Myocyte (in vitro differentiated cells): ENCODE measurements around the gene DEDD2. TPM values are rescaled to one million over a fixed set of nuclear protein-coding genes. Genes with fewer than 3 reads are reported as not detected.

Experiments
- DNase-seq: peaks from one replicate; pipeline ENCODE4 v3.0.0-alpha.2; 2012; ENCODE audit warnings: low read depth
- total RNA-seq: library from RNA; depleted of rRNA; stranded (reverse); fragments of >200 nt; gene quantifications from 2 replicates; pipeline ENCODE4 v1.2.3, GENCODE V29; 2014

The DEDD2 gene
- total RNA-seq, 1 donor from 2014 or later: 26.3 TPM

DNA sequence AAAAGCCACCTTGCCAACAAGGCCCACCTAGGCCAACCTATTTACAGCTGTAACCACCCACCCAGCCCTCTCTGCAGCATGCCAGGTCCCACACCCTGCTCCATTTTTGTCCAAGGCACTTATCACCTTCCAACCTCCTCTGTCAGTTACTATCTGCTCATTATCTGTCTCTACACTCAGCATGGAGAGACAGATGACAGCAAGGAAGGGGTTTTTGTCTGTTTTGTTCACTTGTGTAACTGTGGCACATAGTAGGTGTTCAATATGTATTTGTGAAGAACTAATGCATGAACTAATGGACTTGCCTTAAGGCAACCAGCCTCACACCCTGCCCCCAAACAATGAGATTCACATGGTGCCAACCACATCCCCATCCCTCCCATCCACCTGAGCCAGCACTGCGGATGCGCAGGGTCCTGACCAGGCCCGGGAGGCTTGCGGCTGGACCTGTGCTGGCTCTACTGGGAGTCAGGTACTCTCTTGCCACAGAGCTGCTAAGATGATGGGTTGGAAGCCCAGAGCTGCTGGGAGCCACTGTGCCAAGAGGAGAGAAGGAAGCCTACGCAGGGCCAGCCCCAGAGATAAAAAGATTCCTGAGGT is 17.3 kb downstream of the DEDD2 start:
- no peak for DNase-seq

DNA sequence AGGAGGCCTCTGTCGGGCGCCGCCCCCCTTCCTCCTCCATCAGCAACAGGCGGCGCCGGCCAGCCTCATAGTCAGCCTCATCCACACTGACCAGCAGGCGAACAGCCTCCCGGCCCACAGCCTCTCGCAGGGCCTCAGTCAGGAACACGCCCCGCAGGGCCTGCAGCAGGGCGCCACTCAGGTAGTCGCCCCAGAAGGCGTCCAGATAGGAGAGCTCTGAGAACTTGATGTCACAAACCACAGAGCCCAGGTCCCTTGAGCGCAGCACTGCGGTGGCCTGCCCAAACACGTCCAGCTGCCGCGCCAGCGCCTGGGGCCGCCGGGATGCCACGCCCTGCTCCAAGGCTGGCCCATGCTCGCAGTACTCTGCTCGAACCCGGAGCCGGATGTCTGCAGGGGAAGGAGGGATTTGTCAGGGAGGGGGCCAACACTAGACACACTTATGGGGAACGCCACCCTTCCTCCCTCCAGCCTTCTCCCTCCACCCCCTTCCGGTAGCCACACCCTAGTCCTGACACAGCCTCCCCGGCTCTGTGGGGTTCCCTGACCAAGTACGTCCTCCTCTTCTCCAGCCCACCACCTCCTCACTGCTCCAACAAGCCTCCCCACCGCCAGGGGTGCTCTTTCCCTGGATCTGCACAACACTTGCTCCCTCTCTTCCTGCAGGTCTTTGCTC is 17.9 kb downstream of the DEDD2 start:
- no peak for DNase-seq

DNA sequence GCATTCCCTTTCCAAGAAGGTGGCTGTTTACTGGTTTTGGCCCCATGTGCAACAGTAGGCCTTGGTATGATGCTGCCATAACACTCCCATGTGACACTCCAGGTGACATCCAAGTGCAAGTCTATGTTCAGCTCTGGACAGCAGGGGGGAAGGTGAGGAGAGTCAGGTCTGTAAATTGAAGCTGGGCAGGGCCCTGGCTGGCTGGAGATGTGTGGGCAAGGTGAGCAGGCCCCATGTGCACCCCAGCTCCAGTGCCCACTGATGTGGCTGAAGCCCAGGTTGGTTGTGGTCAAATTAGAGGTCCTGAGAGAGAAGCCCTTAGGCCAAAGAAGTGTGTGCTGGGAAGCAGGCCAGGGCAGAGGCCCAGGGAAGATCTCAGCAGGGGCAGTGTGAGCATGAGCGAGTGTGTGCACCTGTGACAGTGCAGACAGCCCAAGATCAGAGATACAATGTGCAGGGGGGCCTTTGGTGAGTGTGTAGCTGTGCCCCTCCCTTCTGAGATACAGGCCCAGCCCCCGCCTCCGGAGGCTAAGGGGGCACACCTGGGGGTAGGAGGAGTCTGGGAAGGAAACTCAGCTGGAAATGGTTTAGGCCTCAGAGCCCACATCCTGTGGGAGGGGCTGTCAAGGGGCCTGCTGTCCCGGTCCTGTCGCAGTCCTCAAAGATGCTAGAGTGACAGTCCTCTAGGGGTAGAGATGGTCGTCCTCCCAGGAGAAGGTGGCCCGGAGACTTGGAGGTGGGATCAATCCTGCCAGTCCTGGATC is 18.6 kb downstream of the DEDD2 start:
- no peak for DNase-seq

DNA sequence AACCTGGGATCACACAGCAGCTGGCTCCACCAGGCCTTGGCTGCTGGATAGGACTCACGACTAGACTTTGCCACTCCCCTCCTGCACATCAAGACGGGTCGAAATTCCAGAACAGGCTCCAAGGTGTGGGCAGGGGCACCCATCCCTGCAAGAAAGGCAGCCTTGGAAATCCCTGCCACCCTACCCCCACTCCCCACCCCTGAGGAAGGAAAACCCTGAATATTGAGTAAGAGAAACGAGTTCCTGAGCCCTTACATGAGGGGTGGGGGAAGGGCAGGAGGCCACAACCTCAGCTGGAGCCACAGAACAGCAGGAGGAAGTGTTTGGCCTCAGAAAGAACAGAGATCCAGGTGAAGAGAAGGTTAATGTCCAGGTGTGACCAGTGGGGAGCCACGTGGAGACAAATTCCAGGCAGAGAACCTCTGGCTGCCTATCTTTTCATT is 20.1 kb downstream of the DEDD2 start:
- no peak for DNase-seq

DNA sequence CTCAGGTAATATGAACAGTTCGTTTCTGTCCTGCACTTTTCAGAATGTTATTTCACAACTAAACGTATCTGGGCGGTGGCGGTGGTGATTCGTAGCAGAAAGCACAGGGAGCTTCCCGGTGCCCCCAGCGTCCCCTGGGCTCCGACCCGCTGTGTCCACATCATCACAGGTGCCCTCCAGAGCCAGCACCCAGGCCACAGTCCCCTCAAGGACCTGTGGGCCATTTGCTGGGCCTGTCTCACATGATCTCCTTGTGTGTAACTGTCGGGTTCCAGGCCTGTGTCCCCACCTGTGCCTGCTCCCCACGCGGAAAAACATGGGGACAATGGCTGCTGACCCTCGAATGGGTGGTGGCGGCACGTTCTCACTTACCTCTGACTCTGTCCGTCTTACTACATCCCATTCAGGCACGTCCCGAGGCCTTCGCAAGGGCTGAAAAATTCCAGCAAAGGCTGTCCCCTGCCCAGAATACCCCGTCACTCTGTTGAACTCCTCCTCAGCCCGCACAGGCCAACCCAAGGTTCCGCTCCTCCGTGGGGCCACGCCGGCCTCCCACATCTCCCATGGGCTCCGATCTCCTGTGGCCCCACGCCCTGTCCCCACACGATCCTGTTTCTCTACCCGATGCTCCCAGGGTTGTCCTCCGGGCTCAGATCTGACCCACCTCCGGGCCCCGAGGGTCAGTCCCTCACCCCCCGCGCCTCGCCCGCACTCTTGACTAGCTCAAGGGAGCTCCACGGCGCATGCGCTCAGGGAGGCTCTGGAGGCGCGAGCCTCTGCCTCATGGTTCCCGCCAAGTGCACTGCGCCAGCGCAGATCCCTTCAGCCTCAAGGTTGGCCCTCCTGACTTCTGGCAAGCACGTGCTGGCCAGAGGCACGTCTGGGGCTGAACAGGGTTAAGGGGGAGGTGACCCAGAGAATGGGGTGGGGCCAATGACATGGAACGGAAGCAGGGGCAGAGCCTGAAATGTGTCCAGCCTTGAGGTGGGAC is 21.2 kb downstream of the DEDD2 start:
- no peak for DNase-seq

DNA sequence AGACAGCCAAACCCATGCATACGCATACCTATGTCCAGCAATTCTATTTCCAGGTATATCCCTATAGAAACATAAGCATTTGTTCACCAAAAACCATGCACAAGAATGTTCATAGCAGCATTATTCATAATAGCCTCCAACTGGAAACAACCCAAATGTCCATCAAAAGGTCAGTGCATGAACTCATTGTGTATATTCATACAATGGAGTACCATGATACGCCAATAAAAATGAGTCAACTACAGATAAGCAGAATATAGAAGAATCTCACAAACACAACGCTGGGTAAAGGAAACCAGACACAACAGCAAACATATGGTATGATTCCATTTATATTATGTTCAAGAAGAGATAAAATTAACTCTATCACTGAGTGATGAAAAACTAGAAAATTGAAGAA is 23.8 kb downstream of the DEDD2 start:
- no peak for DNase-seq

DNA sequence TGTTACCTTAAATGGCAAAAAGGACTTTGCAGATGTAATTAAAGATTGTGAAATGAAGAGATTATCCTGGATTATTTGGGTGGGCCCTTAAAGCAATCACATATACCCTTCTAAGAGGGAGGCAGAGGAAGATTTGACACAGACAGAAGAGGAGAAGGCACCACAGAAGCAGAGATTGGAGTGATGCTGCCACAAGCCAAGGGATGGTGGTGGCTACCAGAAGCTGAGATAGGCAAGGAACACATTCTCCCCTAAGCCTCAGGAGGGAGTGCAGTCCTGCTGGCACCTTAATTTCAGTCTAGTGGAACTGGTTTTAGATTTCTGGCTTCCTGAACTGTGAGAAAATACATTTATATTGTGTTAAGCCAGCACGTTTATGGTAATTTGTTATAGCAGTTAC is 24.2 kb downstream of the DEDD2 start:
- no peak for DNase-seq

DNA sequence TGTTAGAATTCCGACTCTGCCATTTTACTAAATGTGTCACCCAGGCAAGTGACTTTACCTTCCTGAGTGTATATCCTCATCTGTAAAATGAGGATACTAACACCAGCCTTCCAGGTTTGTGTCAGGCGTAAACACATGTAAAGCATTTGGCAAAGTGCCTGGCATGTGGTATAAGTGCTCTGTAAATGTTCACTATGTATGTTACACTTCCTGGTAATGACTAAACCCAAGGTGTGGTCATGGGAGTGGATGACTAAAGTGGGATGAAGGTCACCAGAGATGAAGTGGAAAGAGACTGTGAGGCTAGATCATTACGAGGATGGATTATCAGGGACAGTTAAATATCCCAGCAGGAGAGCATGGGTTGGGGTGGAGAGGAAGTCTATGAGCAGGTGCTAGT is 25.6 kb downstream of the DEDD2 start:
- no peak for DNase-seq

DNA sequence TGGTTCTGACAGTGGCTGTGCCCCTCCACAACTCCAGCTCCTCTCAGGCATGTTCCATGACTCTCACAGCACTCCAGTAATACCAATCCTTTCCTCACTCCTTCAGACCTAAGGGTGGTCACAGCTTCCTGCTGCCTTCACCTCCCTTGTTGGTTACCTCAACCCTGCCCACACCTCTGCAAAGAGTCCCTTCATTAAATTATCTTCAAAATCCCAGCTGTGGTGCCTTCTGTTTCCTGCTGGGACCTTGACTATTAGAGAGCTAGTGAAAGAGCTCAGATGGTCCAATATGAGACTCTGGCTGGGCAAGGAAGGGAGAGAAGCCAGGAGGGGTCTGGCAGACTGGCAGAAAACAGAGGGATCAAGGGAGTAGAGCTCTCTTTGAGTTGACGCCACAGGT is 26.1 kb downstream of the DEDD2 start:
- no peak for DNase-seq

DNA sequence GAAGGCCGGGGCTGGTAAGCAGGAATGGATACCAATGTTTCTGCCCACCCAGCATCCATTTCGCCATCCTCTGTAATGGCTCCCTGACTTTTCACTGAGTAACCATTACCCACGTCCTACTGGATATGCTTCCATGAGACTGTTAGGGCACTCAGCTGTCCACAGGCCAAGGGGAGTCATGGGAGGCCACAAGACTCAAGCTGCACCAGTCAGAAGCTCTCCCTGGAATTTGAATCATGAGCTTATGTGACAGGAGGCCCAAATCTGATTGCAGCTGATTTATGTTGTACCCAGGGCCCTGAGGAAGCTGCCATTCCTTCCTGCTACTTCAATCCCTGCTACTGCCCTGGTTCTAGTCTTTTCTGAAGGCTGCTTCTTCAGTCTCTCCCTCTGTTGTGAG is 28.3 kb downstream of the DEDD2 start:
- peak; percentile 76 for DNase-seq

DNA sequence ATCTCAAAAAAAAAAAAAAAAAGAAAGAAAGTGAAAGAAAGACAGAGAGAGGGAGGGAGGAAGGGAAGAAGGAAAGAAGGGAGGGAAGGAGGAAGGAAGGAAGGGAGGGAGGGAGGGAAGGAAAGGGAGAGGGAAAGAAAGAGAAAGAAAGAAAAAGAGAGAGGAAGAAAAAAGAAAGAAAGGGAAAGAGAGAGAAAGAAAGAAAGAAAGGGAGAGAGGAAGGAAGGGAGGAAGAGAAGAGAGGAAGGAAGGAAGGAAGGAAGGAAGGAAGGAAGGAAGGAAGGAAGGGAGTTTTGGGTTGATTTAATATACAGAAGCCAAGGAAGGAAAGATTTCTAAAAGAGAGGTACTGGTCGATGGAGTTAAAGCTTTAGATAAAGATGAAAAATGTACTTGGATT is 28.8 kb downstream of the DEDD2 start:
- DNase-seq: no peak

DNA sequence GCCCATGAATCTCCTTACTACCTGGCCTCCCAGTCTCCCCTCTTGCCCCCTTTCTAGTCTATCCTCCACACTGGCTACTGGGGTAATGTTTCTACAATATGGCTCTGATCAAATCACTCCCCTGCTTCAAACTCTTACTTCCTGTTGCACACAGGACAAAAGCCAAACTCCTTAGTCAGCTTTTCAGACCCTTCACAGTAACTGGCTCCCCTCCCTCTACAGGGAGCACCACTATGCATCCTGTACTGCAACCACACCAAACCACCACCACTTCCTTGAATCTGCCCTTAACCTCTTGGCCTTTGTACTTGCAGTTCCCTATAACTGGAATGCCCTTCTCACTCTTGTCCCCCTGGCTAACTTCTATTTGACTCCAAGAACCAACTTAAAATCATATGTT is 32.2 kb downstream of the DEDD2 start:
- no peak for DNase-seq

DNA sequence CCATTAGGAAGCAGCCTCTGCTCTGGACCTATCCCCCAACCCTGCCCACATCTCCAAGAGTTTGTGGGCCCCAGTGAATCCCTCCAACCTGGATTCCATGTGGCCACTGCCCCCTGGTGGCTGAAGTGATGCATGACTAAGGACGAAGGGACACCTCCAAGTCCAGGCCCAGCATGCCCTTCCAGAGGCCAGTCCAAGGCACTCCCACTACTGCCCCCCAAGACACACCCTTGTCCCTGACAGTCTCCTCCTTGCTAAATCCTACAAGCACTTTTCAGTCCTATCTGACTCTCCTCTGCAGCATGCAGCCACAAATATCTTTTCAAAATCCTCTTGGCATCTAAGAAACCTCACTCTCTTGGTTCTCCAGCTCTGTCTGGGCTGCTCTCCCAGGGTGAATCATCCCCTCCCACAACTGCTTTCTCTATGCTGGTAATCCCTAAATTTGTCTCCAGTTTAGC is 33.0 kb downstream of the DEDD2 start:
- peak; percentile 94 for DNase-seq

DNA sequence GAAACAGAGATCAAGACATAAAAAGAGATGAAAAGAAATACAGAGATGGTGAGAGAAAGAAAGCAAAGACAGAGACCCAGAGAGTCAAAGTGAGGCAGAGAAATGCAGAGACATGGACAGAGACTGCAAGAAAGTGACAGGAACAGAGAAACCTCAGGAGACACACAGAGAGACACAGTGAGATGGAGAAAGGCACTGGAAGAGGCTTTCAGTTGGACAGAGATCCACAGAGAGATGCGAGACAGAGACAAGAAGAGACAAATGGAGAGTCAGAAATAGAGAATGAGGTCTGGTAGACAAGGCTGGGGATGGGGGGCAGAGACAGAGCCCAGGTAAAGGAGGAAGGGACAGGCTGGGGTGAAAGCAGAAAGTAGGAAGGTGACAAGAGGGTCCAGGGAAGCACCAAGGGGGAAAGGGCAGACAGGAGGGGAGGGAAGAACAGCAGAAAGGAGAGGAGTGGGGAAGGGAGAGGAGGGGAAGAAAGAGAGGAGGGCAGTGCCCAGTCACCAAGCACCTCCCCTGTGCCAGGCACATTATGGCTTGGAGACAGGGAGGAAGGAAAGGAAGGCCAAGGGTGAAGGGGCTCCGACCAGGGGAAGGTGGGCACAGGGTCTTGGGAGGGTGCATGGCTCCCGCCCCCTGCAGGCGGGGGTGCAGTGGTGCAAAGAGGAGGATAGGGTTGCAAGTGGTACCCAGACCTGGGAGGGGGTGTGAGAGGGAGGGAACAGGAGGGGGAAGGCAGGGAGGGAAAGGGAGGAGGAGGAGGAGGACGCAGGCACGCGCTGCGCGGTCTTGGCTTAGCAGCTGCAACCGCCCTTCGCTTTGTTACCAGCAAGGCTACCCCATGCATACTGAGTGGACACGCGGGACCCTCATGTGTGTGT is 38.4 kb downstream of the DEDD2 start:
- no peak for DNase-seq

DNA sequence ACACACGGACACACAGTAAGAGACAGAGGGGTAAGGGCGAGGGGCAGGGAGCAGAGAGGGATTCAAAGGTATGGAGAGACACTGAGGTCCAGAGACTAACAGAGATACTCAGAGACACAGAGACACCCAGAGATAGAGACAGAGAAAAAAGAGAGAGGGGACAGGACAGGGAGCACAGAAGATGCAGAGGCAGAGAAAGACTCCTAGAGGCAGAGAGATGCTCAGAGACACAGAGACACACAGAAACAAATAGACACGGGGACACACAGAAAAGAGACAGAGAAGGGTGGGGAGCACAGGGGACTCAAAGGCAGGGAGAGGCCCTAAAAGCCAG is 39.8 kb downstream of the DEDD2 start:
- DNase-seq: no peak

DNA sequence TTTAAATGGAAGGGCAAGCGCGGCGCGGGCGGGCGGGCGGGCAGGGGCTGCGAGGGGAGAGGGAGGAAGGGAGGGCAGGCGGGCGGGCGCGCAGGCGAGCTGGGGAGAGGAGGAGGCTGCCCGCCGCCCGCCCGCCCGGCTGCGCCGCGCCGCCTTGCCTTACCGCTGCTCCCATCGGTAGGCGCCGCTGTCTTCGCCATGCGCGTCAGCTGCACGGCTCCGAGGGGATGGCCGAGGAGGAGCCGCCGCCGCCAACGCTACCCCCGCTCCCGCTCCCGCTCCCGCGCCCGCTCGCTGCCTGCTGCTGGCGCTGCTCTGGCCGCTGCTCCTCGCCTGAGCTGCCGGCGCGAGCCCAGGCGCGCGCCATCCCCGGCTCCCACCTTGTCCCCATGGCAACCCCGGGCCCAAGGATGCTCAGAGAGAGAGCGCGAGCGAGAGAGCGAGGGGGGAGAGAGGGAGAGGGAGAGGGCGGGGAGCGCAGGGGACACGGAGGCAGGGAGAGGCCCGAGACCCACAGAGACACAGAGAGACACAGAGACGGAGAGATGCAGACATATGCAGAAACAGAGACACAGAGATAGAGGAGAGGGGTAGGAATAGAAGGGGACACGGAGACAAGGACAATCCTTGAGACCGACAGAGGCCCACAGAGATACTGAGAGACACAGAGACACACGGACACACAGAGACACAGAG is 40.3 kb downstream of the DEDD2 start:
- DNase-seq: peak; percentile 79

DNA sequence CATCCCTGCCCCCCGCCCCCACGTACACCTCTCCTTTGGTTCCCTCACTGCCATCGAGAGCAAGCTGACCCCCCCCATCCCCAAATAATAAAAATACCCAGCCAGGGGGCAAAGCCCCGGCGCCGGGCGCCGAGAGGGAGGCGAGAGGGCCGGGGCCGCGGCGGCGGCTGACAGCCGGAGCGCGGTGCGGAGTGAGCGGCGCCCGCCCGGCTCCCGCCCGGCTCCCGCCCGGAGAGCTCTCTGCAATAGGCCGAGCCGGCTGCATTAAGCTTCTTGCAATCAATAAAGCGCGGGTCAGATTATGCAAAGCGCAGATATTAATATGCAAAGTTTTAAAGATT is 40.9 kb downstream of the DEDD2 start:
- no peak for DNase-seq

DNA sequence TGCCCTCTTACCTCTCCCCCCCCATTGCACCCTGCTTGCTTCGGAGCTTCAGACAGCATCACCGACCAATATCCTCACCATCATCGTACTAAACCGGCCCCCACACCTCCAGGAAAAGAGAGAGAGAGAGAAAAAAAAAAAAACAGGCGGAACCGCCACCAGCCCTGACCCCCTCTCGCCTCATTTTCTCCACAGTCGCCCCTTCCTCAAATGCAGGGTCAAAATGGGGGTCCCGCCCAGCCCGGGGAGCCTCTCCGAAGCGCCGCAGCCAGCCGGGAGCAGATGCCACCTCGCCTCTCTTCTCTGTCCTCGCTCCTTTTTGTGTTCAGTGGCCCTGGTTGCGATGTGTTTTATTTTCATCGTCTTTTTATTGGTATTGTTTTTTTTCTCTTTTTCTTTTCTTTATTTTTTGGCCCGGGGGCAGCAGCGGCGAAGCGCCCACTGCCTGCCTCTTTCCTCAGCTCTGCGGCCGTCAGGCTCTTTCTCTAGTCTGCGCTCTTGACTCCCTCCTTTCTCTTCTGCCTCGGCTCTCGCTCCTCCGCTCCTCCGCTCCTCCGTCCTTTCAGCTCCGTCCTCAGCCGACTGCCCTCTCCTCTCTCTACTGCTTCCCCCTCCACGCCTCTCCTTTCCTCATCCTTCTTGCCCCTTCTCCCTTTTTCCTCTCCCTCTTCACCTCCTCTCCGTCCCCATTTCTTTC is 41.4 kb downstream of the DEDD2 start:
- DNase-seq: peak; percentile 23
